ENCODE measurements around the gene EXTL1. TPM values are rescaled to one million over a fixed set of nuclear protein-coding genes. Genes with fewer than 3 reads are reported as not detected.

EXTL1 gene
- total and polyA plus RNA-seq, 2 donors from 2014 or later: 0.28 to 0.45 TPM

GRCh38 chr1:25977801-25978200, 43.8 kb upstream of the EXTL1 start:
- DNase-seq (no peak), FAIRE-seq (no peak)
- H3K27ac ChIP-seq (ENCODE audit: low read depth in 2 of 2, low read length in 2 of 2): no peak overlapping the region
- TF ChIP-seq, protein P1, sequence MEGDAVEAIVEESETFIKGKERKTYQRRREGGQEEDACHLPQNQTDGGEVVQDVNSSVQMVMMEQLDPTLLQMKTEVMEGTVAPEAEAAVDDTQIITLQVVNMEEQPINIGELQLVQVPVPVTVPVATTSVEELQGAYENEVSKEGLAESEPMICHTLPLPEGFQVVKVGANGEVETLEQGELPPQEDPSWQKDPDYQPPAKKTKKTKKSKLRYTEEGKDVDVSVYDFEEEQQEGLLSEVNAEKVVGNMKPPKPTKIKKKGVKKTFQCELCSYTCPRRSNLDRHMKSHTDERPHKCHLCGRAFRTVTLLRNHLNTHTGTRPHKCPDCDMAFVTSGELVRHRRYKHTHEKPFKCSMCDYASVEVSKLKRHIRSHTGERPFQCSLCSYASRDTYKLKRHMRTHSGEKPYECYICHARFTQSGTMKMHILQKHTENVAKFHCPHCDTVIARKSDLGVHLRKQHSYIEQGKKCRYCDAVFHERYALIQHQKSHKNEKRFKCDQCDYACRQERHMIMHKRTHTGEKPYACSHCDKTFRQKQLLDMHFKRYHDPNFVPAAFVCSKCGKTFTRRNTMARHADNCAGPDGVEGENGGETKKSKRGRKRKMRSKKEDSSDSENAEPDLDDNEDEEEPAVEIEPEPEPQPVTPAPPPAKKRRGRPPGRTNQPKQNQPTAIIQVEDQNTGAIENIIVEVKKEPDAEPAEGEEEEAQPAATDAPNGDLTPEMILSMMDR (IDR thresholded peaks at IDR 0.05; ENCODE audit: borderline replicate concordance, extremely low read depth, insufficient read depth): no peak
- no peak overlapping the region for H3K9ac ChIP-seq (ENCODE audit: low read length in 3 of 3)
- H3K27me3 ChIP-seq (ENCODE audit: control insufficient read depth, insufficient read depth, low read length): no peaks in the 10 kb centered on the region
- no peaks in the 10 kb centered on the region for H3K9me3 ChIP-seq (ENCODE audit: control insufficient read depth in 2 of 3, insufficient read depth in 1 of 3, low read length in 3 of 3)
- H3K36me3 ChIP-seq (ENCODE audit: control insufficient read depth in 2 of 3, insufficient read depth in 3 of 3, low read length in 3 of 3): peaks cover 4 to 47% (median 31%) of the 10 kb centered on the region in 3 donors
- no peak overlapping the region for H3K4me3 ChIP-seq (ENCODE audit: low read length in 3 of 3)
- intact Hi-C loops (cut with DNase I): no loop called here
- H3K4me1 ChIP-seq (ENCODE audit: control insufficient read depth in 2 of 3, insufficient read depth in 2 of 3, low read depth in 1 of 3, low read length in 3 of 3): no peaks in the 10 kb centered on the region

DNA sequence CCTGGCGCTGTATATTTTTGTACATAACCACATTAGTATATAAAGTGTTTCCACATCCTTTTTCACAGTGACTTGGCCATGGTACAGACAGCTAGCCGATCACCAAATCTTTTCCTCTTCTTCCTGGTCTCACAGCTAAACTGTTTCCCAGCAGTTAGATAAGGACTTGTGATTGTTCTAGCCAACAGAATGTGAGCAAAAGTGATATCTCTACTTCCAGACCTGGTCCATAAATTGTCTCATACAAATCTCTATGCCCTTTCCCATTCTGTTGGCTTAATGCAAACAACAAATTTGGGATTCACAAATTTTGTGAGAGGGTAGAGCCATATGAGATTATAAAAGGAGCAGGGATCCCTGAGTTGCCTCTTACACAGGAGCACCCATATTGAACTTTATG, 43.2 kb upstream of the EXTL1 start:
- no peaks in the 10 kb centered on the region for H3K9me3 ChIP-seq (ENCODE audit: control insufficient read depth in 2 of 3, insufficient read depth in 1 of 3, low read length in 3 of 3)
- no peak overlapping the region for H3K9ac ChIP-seq (ENCODE audit: low read length in 3 of 3)
- TF ChIP-seq, protein P1 (IDR thresholded peaks at IDR 0.05; ENCODE audit: borderline replicate concordance, extremely low read depth, insufficient read depth): no peak
- no peak overlapping the region for H3K27ac ChIP-seq (ENCODE audit: low read depth in 2 of 2, low read length in 2 of 2)
- peaks cover 4 to 48% (median 29%) of the 10 kb centered on the region in 3 donors for H3K36me3 ChIP-seq (ENCODE audit: control insufficient read depth in 2 of 3, insufficient read depth in 3 of 3, low read length in 3 of 3)
- no peaks in the 10 kb centered on the region for H3K4me1 ChIP-seq (ENCODE audit: control insufficient read depth in 2 of 3, insufficient read depth in 2 of 3, low read depth in 1 of 3, low read length in 3 of 3)
- no peak for DNase-seq
- intact Hi-C loops (cut with DNase I): no loop called here
- H3K4me3 ChIP-seq (ENCODE audit: low read length in 3 of 3): no peak overlapping the region
- no peak for FAIRE-seq
- H3K27me3 ChIP-seq (ENCODE audit: control insufficient read depth, insufficient read depth, low read length): no peaks in the 10 kb centered on the region

GRCh38 chr1:25979210-25979609, 42.4 kb upstream of the EXTL1 start:
- TF ChIP-seq, protein P1 (IDR thresholded peaks at IDR 0.05; ENCODE audit: borderline replicate concordance, extremely low read depth, insufficient read depth): no peak
- Histone ChIP-seq H3K27ac (ENCODE audit: low read depth in 2 of 2, low read length in 2 of 2) (no peak overlapping the region), H3K27me3 (ENCODE audit: control insufficient read depth, insufficient read depth, low read length) (no peaks in the 10 kb centered on the region), H3K4me3 (ENCODE audit: low read length in 3 of 3) (no peak overlapping the region), H3K9ac (ENCODE audit: low read length in 3 of 3) (no peak overlapping the region), H3K9me3 (ENCODE audit: control insufficient read depth in 2 of 3, insufficient read depth in 1 of 3, low read length in 3 of 3) (no peaks in the 10 kb centered on the region), H3K4me1 (ENCODE audit: control insufficient read depth in 2 of 3, insufficient read depth in 2 of 3, low read depth in 1 of 3, low read length in 3 of 3) (no peaks in the 10 kb centered on the region), H3K36me3 (ENCODE audit: control insufficient read depth in 2 of 3, insufficient read depth in 3 of 3, low read length in 3 of 3) (peaks cover 4 to 48% (median 26%) of the 10 kb centered on the region in 3 donors)
- DNase-seq (no peak), FAIRE-seq (no peak)
- intact Hi-C loops (cut with DNase I): no loop called here

- no peak overlapping the region for H3K4me3 ChIP-seq (ENCODE audit: low read length in 3 of 3)
- H3K4me1 ChIP-seq (ENCODE audit: control insufficient read depth in 2 of 3, insufficient read depth in 2 of 3, low read depth in 1 of 3, low read length in 3 of 3): no peaks in the 10 kb centered on the region
- no peak overlapping the region for H3K27ac ChIP-seq (ENCODE audit: low read depth in 2 of 2, low read length in 2 of 2)
- no peak overlapping the region for H3K9ac ChIP-seq (ENCODE audit: low read length in 3 of 3)
- TF ChIP-seq, protein P1 (IDR thresholded peaks at IDR 0.05; ENCODE audit: borderline replicate concordance, extremely low read depth, insufficient read depth): no peak
- DNase-seq (no peak), FAIRE-seq (no peak)
- no peaks in the 10 kb centered on the region for H3K9me3 ChIP-seq (ENCODE audit: control insufficient read depth in 2 of 3, insufficient read depth in 1 of 3, low read length in 3 of 3)
- no peaks in the 10 kb centered on the region for H3K27me3 ChIP-seq (ENCODE audit: control insufficient read depth, insufficient read depth, low read length)
- peaks cover 2 to 38% (median 14%) of the 10 kb centered on the region in 3 donors for H3K36me3 ChIP-seq (ENCODE audit: control insufficient read depth in 2 of 3, insufficient read depth in 3 of 3, low read length in 3 of 3)
- intact Hi-C loops (cut with DNase I): no loop called here
Measured at GRCh38 chr1:25985171-25985570, 36.4 kb upstream of the EXTL1 start.

Measured in kidney (tissue), 14 donors.